Measurements from ENCODE around the gene RP2.

RP2 gene

GRCh38 chrX:46836701-46837557 lies at the start of gene RP2:
Gene RP2, plus strand, starts transcription at chrX:46837043. Its CDS starts 58 bp downstream, at chrX:46837101.
- peak; percentile 60 for DNase-seq (ENCODE audit: low read depth)

GRCh38 chrX:46788902-46789301 lies 47.9 kb upstream of the RP2 start:
- peak; percentile 54 for DNase-seq (ENCODE audit: low read depth)

DNA sequence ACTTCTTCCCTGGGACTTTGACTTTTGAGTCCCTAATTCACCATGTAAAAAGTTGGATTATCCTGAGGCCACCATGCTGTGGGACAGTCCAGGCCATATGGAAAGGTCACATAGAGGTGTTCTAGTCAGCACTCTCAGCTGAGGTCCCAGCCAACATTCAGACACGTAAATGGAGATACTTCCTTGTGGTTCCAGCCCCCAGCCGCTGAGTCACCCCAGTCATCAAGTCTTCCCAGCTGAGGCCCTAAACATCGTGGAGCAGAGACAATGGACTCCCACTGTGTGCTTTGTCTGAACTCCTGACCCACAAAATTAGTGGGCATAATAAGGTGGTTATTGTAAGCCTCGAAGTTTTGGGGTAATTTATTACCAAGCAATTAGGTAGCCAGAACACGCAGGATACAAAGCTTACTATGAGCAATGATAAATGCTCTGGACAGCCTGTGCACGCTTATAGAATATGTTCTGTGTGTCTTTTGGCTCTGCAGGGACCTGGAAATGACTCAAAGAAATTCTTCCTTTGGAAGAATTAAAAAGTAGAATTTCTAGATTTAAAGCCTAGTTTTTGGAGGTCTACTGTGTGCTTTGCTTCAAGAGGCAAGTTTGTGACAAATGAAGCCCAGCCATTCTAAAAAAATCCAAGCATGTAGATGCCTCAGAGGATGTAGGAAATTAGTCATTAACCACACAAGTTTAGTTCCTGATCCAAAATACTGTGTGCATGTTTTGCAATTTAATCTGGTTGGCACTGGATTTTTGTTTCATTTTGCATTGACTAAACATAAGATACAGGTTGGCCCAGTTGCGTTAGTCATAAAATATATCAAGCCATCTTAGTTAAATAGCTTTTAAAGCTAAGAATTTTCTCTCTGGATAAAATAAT lies 44.7 kb upstream of the RP2 start:
- peak; percentile 76 for DNase-seq (ENCODE audit: low read depth)

GRCh38 chrX:46792810-46793188 lies 44.0 kb upstream of the RP2 start:
- no peak for DNase-seq (ENCODE audit: low read depth)

- no peak for DNase-seq (ENCODE audit: low read depth)
Measured at GRCh38 chrX:46793386-46794143, 43.3 kb upstream of the RP2 start.

GRCh38 chrX:46796574-46797191 lies 40.2 kb upstream of the RP2 start:
- DNase-seq (ENCODE audit: low read depth), result no peak

GRCh38 chrX:46803140-46803539 lies 33.7 kb upstream of the RP2 start:
- no peak for DNase-seq (ENCODE audit: low read depth)

GRCh38 chrX:46805270-46805669 lies 31.6 kb upstream of the RP2 start:
- DNase-seq (ENCODE audit: low read depth), result no peak

- no peak for DNase-seq (ENCODE audit: low read depth)
Measured at GRCh38 chrX:46811121-46811520, 25.7 kb upstream of the RP2 start.

GRCh38 chrX:46812445-46812844 lies 24.4 kb upstream of the RP2 start:
- no peak for DNase-seq (ENCODE audit: low read depth)

DNA sequence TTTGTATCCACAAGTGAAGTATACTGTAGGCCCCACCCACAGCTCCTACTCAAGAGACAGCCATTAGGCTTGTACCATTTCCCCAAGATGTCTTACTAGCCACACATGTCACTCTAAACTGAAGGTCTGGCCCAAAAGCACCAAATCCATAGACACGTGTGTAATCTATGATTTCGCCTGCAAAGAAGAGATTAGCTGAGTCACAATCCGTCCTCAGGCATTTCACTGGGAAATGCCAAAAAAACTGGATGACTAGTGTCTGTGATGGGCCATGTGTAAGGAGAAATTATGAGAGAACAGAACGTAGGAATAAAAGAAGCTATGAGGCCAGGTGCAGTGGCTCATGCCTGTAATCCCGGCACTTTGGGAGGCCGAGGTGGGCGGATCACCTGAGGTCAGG lies 21.9 kb upstream of the RP2 start:
- no peak for DNase-seq (ENCODE audit: low read depth)

- no peak for DNase-seq (ENCODE audit: low read depth)
Measured at GRCh38 chrX:46819136-46819535, 17.7 kb upstream of the RP2 start.

- no peak for DNase-seq (ENCODE audit: low read depth)
Measured at GRCh38 chrX:46820391-46821100, 16.3 kb upstream of the RP2 start.

GRCh38 chrX:46823481-46823880 lies 13.4 kb upstream of the RP2 start:
- no peak for DNase-seq (ENCODE audit: low read depth)

DNA sequence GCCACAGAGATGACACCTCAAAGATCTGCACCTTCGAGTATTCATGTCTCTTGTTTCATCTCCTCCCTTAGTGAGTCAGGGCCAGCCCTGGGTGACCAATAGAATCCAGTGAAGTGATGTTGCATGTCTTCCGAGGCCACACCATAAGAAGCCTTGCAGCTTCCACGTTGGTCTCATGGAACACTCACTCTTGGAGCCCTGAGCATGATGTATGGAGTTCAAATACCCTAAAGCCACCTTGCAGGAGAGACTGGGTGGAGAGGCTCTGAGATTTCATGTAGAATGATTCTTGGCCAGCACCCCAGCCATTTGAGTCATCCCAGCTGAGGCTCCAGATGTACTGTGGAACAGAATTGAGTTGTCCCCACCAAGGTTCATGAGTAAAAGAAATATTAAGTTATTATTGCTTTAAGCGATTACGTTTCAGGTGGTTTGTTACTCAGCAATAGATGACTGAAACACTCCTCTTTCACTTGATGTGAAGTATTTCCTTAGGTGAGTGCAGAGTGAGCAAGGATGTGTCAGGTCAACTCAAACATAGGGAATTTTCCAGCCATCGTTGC lies 5.0 kb upstream of the RP2 start:
- no peak for DNase-seq (ENCODE audit: low read depth)

DNA sequence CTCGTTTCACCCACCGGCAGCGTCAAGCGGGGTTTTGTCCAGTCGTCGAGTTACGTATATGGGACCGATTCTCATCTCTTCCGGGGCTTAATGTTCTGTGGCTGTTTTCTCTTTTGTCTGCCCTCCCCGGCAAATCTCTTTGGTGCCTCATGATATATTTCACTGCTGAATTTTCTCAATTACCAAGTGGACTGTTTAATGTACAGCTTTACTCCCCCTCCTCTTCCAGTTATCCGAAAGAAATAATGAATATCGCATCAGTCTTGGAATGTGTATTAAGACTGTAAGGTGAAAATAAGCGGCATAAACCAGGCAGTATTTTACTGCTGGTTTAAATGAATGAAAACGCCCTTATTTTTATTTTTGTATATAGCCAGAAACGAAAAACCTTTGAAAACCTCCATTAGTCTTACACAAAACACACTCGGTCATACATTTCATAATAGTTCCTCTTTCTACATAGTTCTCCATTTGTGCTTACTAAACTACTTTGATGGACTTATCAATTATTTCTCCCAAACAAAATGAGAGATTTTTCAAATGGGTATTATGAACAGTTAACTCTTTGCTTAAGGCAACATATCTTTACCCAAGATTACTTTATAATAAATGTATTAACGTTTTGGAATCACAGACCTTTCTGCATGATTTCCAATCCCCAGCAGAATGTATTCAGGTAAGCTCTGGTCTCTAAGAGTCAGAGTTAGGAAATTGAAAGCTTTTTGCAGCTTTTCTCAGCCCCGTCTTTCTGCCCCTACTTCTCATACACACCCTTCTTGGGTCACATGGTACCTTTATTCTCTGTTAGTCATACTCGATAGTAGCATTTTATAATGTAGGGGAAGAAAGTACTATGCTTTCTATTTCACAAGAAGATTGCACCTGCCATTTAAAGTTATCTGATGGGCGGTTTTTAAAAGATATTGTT lies 979 bp downstream of the RP2 start:
- DNase-seq (ENCODE audit: low read depth), result no peak

GRCh38 chrX:46838486-46838870 lies 1.6 kb downstream of the RP2 start:
- no peak for DNase-seq (ENCODE audit: low read depth)

DNA sequence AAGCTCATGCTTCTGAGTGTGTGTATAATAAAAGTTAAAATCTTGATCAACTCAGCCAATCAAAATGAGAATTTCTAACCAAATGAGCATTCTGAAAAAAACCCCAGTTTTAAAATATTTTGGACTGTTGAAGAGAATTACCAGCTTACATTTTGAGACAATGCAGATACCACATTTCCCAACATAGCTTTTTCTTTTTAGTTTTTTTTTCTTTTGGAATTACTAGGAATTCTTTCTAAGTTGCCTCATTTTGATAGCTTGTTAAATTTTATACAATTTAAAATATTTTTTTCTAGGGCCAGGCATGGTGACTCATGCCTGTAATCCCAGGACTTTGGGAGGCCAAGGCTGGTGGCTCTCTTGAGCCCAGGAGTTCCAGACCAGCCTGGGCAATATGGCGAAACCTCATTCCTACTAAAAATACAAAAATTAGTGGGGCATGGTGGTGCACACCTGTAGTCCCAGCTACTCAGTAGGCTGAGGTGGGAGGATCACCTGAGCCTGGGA lies 2.2 kb downstream of the RP2 start:
- no peak for DNase-seq (ENCODE audit: low read depth)

- DNase-seq (ENCODE audit: low read depth), result no peak
Measured at GRCh38 chrX:46840946-46841345, 4.1 kb downstream of the RP2 start.

GRCh38 chrX:46841346-46841745 lies 4.5 kb downstream of the RP2 start:
- no peak for DNase-seq (ENCODE audit: low read depth)
